GM12864 (cell line): Measurements from ENCODE around the gene STAG1.

Experiments
- DNase-seq: peaks from one replicate; pipeline ENCODE4 v3.0.0-alpha.2; 2011; ENCODE audit warnings: low read depth
- H3K4me3 ChIP-seq: 2 replicates; pipeline ENCODE4 v1.5.1; 2011; ENCODE audit warnings: mild to moderate bottlenecking, low read depth, low read length, control low read depth
- TF ChIP-seq, protein P1 (sequence below): IDR thresholded peaks from 2 replicates; pipeline ENCODE4 v1.5.1; 2011; ENCODE audit warnings: low read depth, mild to moderate bottlenecking, moderate library complexity, low read length, control low read depth, inconsistent platforms; ENCODE audit errors: missing control alignments

STAG1 gene

DNA sequence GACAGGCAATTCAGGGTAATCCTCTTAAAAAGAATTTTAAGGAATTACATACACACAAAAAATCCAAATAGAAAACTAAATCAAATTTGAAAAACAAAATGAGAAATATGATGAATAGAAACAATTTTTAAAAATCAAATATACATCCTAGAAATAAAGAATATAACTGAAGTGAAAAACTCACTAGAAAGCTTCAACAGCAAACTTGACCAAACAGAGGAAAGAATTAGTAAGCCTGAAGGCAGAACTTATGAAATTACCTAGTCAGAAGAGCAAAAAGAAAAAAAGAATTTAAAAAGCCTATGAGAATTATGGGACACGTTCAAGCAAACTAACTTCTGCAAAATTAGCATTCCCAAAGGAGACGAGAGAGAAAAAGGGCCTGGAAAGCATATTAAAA lies 296.0 kb downstream of the STAG1 start:
- TF ChIP-seq, protein P1, sequence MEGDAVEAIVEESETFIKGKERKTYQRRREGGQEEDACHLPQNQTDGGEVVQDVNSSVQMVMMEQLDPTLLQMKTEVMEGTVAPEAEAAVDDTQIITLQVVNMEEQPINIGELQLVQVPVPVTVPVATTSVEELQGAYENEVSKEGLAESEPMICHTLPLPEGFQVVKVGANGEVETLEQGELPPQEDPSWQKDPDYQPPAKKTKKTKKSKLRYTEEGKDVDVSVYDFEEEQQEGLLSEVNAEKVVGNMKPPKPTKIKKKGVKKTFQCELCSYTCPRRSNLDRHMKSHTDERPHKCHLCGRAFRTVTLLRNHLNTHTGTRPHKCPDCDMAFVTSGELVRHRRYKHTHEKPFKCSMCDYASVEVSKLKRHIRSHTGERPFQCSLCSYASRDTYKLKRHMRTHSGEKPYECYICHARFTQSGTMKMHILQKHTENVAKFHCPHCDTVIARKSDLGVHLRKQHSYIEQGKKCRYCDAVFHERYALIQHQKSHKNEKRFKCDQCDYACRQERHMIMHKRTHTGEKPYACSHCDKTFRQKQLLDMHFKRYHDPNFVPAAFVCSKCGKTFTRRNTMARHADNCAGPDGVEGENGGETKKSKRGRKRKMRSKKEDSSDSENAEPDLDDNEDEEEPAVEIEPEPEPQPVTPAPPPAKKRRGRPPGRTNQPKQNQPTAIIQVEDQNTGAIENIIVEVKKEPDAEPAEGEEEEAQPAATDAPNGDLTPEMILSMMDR = no peak
- no peak for DNase-seq
- H3K4me3 ChIP-seq = no peak overlapping the region

DNA sequence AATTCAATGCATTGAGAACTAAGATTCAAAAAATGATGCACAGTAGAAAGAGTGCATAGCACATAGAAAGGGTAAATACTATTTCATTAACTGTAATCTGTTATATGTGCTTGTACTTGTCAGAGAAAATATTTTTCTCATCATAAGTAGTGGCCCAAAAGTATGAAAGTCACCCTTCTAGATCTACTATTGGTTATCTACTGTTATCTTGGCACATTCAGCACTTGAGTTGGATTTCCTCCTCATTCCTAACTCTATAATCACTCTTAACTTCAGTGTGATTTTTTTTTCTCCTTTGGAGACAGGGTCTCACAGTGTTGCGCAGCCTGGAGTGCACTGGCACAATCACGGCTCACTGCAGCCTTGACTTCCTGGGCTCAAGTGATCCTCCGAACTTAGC lies 307.6 kb downstream of the STAG1 start:
- DNase-seq = no peak
- TF ChIP-seq, protein P1 = no peak
- no peak overlapping the region for H3K4me3 ChIP-seq

DNA sequence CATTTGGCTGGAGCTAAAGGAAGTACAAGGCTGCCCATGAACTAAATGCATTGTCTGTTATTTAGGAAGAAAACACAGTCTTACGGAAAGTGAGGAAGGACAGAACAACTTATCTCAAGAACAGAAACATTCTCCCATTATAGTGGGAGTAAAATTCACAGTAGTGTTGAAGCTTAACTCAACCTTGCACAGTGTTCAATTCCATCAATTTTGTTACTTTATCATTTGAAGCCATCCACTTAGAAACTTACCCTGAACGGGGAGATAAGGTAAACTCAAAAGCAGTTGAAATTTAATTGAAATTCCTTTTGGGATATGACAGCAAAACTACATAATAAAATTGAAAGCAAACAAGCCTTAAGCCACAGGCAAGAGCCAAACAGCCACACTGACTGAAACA lies 315.1 kb downstream of the STAG1 start:
- TF ChIP-seq, protein P1 = no peak
- DNase-seq = no peak
- H3K4me3 ChIP-seq = no peak overlapping the region

DNA sequence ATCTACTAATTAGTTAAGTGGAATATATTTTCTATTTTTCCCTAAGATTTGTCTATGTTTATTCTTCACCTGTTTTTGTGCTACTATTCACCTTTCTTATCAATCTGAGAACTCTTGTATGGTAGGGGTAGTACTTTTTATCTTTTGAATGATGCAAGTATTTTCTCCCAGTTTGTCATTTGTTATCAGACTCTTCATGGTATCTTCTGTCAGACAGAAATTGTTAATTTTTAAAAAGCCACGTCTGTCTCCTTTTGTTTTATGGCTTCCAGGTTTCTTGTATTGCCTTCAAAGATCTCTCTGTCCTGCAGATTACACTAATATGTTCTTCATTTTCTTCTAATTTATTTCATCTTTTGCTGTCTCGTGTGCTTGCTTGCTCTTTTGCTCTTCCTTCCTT lies 317.7 kb downstream of the STAG1 start:
- no peak overlapping the region for H3K4me3 ChIP-seq
- TF ChIP-seq, protein P1 = no peak
- no peak for DNase-seq

DNA sequence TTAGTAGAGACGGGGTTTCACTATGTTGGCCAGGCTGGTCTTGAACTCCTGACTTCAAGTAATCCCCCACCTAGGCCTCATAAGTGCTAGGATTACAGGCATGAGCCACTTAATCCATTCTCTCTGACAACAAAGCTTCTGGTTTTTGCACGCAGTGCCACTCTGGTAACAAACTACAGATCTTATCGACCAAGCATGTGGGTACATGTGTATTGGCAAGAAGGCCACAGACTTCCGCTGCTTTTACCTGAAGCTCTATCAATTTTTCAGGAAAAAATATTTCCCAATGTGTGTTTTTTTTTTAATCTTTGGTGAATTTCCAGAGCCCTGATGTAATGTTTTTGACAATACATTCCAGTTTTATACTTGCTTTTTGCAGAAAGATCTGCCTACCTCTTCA lies 319.5 kb downstream of the STAG1 start:
- no peak overlapping the region for H3K4me3 ChIP-seq
- TF ChIP-seq, protein P1 = no peak
- DNase-seq = no peak

DNA sequence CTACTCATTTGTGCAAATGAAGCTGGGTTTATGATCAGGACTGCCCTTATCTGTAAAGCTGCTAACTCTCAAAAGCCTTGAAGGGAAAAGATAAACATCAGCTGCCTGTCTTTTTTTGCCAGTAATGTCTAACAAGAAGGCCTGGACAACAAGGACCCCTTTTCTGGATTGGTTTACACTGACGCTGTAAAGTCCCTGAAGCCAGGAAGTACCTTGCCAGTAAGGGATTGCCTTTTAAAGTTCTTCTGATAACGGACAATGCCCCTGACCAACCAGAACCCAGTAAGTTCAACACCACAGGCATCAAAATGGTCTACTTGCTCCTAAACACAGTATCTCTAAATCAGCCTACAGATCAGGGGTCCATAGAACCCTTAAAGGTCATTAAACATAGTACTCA lies 324.0 kb downstream of the STAG1 start:
- no peak for DNase-seq

DNA sequence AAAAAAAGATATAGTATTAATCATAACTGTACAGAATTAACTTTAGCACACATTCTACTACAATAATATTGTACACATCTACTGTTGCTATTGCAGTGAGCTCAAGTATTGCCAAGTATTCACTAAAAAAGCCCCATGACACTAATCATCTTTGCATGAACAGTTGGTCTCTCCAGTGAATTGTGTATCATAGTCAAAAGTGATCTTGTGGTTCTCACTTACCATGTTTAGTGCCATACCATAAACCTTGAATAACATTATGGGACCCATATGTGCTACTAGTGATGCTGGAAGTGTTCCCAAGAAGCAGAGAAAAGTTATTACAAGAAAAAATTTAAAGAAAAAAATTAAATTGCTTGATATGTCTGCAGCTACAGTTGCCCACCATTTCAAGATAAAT lies 324.9 kb downstream of the STAG1 start:
- DNase-seq = no peak
- TF ChIP-seq, protein P1 = no peak
- H3K4me3 ChIP-seq = no peak overlapping the region

More for the DNA sequence above, 324.0 kb downstream of the STAG1 start:
- TF ChIP-seq, protein P1 = no peak
- no peak overlapping the region for H3K4me3 ChIP-seq
